SK-N-SH (cell line): ENCODE data around the gene MAP3K2. TPM values are rescaled to one million over a fixed set of nuclear protein-coding genes. Genes with fewer than 3 reads are reported as not detected.

Experiments
- CTCF ChIA-PET: fragments of 300-600, 350-600 bp; formaldehyde crosslinking; extraction: SDS; loops from one replicate; lab custom pipeline; 2021; lab: Yijun Ruan, JAX
- POLR2A ChIA-PET: fragments of 350-600 bp; sonication (Branson Sonifier 250); formaldehyde crosslinking; extraction: SDS; loops from one replicate; lab custom pipeline; 2020; ENCODE audit warnings: antibody characterized with exemption, inconsistent platforms; lab: Yijun Ruan, JAX
- DNase-seq: peaks from one replicate; pipeline ENCODE4 v3.0.0; 2012
- H2AFZ ChIP-seq: fragments of 200-600 bp; sonication (generic); 2 replicates; pipeline ENCODE4 v1.8.1; 2016; ENCODE audit warnings: antibody characterized with exemption, mild to moderate bottlenecking, low read depth
- H3F3A ChIP-seq: fragments of 200-600 bp; sonication (generic); replicated peaks from 2 replicates; pipeline ENCODE3; 2016; ENCODE audit warnings: antibody characterized with exemption, mild to moderate bottlenecking; ENCODE audit not compliant: insufficient read depth
- H3K27ac ChIP-seq, 2 experiments: fragments of 200-500 bp in 1 of 2; fragments of 200-600 bp in 1 of 2; sonication (Bioruptor generic) in 1 of 2; sonication (generic), shearing (Covaris generic) in 1 of 2; 2 replicates each; pipeline versions ENCODE4 v1.5.1 to v1.6.1; 2014 to 2016; ENCODE audit warnings: low read depth in 2 of 2, inconsistent platforms in 1 of 2, low read length in 1 of 2, mild to moderate bottlenecking in 1 of 2, mixed read lengths in 1 of 2
- H3K27me3 ChIP-seq: fragments of 200-600 bp; sonication (generic), shearing (Covaris generic); 2 replicates; pipeline ENCODE4 v1.6.1; 2016; ENCODE audit warnings: mixed run types; ENCODE audit not compliant: insufficient read depth
- H3K36me3 ChIP-seq, 2 experiments: fragments of 200-500 bp in 1 of 2; fragments of 200-600 bp in 1 of 2; sonication (Bioruptor generic) in 1 of 2; sonication (generic) in 1 of 2; replicated peaks in 1 of 2; 2 replicates each; pipeline versions ENCODE3 to v1.5.1; 2014 to 2016; ENCODE audit warnings: low read length in 1 of 2, mild to moderate bottlenecking in 1 of 2; ENCODE audit not compliant: insufficient read depth in 2 of 2, control insufficient read depth in 1 of 2
- H3K4me1 ChIP-seq, 2 experiments: fragments of 200-500 bp in 1 of 2; fragments of 200-600 bp in 1 of 2; sonication (Bioruptor generic) in 1 of 2; sonication (generic), shearing (Covaris generic) in 1 of 2; 2 replicates each; pipeline versions ENCODE4 v1.5.1 to v1.6.1; 2014 to 2016; ENCODE audit warnings: low read depth in 1 of 2, low read length in 1 of 2, mixed run types in 1 of 2; ENCODE audit not compliant: insufficient read depth in 2 of 2, control insufficient read depth in 1 of 2
- H3K4me2 ChIP-seq: fragments of 200-600 bp; sonication (generic), shearing (Covaris generic); 2 replicates; pipeline ENCODE4 v1.6.1; 2017; ENCODE audit warnings: mixed run types
- H3K4me3 ChIP-seq, 2 experiments: fragments of 200-500 bp in 1 of 2; fragments of 200-600 bp in 1 of 2; sonication (Bioruptor generic) in 1 of 2; sonication (generic), shearing (Covaris generic) in 1 of 2; 2 replicates each; pipeline versions ENCODE4 v1.5.1 to v1.8.1; 2014 to 2016; ENCODE audit warnings: low read depth in 2 of 2, inconsistent platforms in 1 of 2, low read length in 1 of 2, mild to moderate bottlenecking in 1 of 2, mixed read lengths in 1 of 2, moderate library complexity in 1 of 2
- H3K79me2 ChIP-seq: fragments of 200-600 bp; sonication (generic); 2 replicates; pipeline ENCODE4 v1.8.1; 2017; ENCODE audit warnings: mild to moderate bottlenecking; ENCODE audit not compliant: insufficient read depth
- H3K9ac ChIP-seq: fragments of 200-600 bp; sonication (generic); 2 replicates; pipeline ENCODE4 v1.6.1; 2017; ENCODE audit warnings: mixed run types
- H3K9me2 ChIP-seq: fragments of 200-600 bp; sonication (generic); 2 replicates; pipeline ENCODE4 v1.6.1; 2017; ENCODE audit warnings: mixed run types
- H3K9me3 ChIP-seq: fragments of 200-600 bp; sonication (generic); 2 replicates; pipeline ENCODE4 v1.6.1; 2017; ENCODE audit warnings: mixed run types, mild to moderate bottlenecking, moderate library complexity
- H4K20me1 ChIP-seq: fragments of 200-600 bp; sonication (generic); 2 replicates; pipeline ENCODE4 v1.6.1; 2017; ENCODE audit warnings: mild to moderate bottlenecking, mixed run types; ENCODE audit not compliant: insufficient read depth
- CTCF ChIP-seq: fragments of 200-600 bp; sonication (generic); IDR thresholded peaks from 2 replicates; pipeline ENCODE4 v1.6.1; 2017; ENCODE audit warnings: antibody characterized with exemption, mild to moderate bottlenecking, moderate library complexity
- ELF1 ChIP-seq: IDR thresholded peaks from 2 replicates; pipeline ENCODE4 v1.4.0; 2012
- EZH2phosphoT487 ChIP-seq: fragments of 200-600 bp; sonication (generic); IDR thresholded peaks from 2 replicates; pipeline ENCODE4 v1.6.1; 2017; ENCODE audit warnings: low read depth, mixed run types, mild to moderate bottlenecking, antibody characterized with exemption, moderate library complexity, borderline replicate concordance
- FOXJ3 ChIP-seq: sonication (generic); formaldehyde crosslinking; IDR thresholded peaks from 2 replicates; pipeline ENCODE4 v1.5.1; 2020; ENCODE audit warnings: mild to moderate bottlenecking, missing genetic modification reagents
- FOXM1 ChIP-seq: IDR thresholded peaks from 2 replicates; pipeline ENCODE4 v1.4.0; 2012; ENCODE audit warnings: low read depth, mild to moderate bottlenecking
- GABPA ChIP-seq: IDR thresholded peaks from 2 replicates; pipeline ENCODE4 v1.4.0; 2012; ENCODE audit warnings: low read depth, mild to moderate bottlenecking
- GATA2 ChIP-seq: sonication (generic); formaldehyde crosslinking; IDR thresholded peaks from 2 replicates; pipeline ENCODE4 v1.5.0; 2020; ENCODE audit warnings: mild to moderate bottlenecking, missing genetic modification reagents
- MEF2A ChIP-seq: IDR thresholded peaks from 2 replicates; pipeline ENCODE4 v1.4.0; 2012; ENCODE audit warnings: low read depth, borderline replicate concordance
- NFIC ChIP-seq: IDR thresholded peaks from 2 replicates; pipeline ENCODE4 v1.4.0; 2012; ENCODE audit warnings: borderline replicate concordance
- POLR2AphosphoS5 ChIP-seq: IDR thresholded peaks from 2 replicates; pipeline ENCODE4 v1.6.1; 2012; ENCODE audit warnings: low read depth, low read length
- RAD21 ChIP-seq: IDR thresholded peaks from 2 replicates; pipeline ENCODE4 v1.6.1; 2012; ENCODE audit warnings: mild to moderate bottlenecking, low read length
- RCOR1 ChIP-seq: fragments of 150-350 bp; IDR thresholded peaks from 2 replicates; pipeline ENCODE4 v1.6.1; 2017; ENCODE audit warnings: antibody characterized with exemption, low read length
- RFX5 ChIP-seq: IDR thresholded peaks from 2 replicates; pipeline ENCODE4 v1.6.1; 2012; ENCODE audit warnings: mild to moderate bottlenecking, improper control_type of control experiment, low read length
- RXRA ChIP-seq: IDR thresholded peaks from 2 replicates; pipeline ENCODE4 v1.4.0; 2012; ENCODE audit warnings: low read depth, mild to moderate bottlenecking, borderline replicate concordance
- SIN3A ChIP-seq: IDR thresholded peaks from 2 replicates; pipeline ENCODE4 v1.6.1; 2012; ENCODE audit warnings: low read depth, mild to moderate bottlenecking, low read length, moderate library complexity, borderline replicate concordance
- TAF1 ChIP-seq: IDR thresholded peaks from 2 replicates; pipeline ENCODE4 v1.6.1; 2012; ENCODE audit warnings: low read depth, mild to moderate bottlenecking, low read length, moderate library complexity, borderline replicate concordance
- TCF12 ChIP-seq: IDR thresholded peaks from 2 replicates; pipeline ENCODE4 v1.4.0; 2012
- TEAD4 ChIP-seq: IDR thresholded peaks from 2 replicates; pipeline ENCODE4 v1.4.0; 2012; ENCODE audit warnings: mild to moderate bottlenecking, borderline replicate concordance; ENCODE audit not compliant: insufficient read depth
- YY1 ChIP-seq: IDR thresholded peaks from 2 replicates; pipeline ENCODE4 v1.4.0; 2012; ENCODE audit warnings: low read depth, mild to moderate bottlenecking
- ZBTB33 ChIP-seq: IDR thresholded peaks from 2 replicates; pipeline ENCODE4 v1.4.0; 2012; ENCODE audit warnings: low read depth, borderline replicate concordance
- WGBS: methylation state at CpG from one replicate; pipeline ENCODE4 v1.1.6; 2017; ENCODE audit warnings: low lambda C conversion rate; 5-methylcytosine and 5-hydroxymethylcytosine counted together
- polyA plus RNA-seq, 3 experiments: library from polyadenylated mRNA; depleted of rRNA; stranded (reverse); fragments of >200 nt; gene quantifications; 2 replicates each; pipeline ENCODE4 v1.2.3, GENCODE V29; 2012
- TF ChIP-seq, protein P1 (sequence below): IDR thresholded peaks from 2 replicates; pipeline ENCODE4 v1.4.0; 2012; ENCODE audit warnings: low read depth, borderline replicate concordance
- TF ChIP-seq, protein P2 (sequence below): IDR thresholded peaks from 2 replicates; pipeline ENCODE4 v1.4.0; 2012; ENCODE audit warnings: low read depth

MAP3K2 gene
- polyA plus RNA-seq, 1 of the 3 experiments (the other 2 are of a cell fraction) = 2.7 TPM

DNA sequence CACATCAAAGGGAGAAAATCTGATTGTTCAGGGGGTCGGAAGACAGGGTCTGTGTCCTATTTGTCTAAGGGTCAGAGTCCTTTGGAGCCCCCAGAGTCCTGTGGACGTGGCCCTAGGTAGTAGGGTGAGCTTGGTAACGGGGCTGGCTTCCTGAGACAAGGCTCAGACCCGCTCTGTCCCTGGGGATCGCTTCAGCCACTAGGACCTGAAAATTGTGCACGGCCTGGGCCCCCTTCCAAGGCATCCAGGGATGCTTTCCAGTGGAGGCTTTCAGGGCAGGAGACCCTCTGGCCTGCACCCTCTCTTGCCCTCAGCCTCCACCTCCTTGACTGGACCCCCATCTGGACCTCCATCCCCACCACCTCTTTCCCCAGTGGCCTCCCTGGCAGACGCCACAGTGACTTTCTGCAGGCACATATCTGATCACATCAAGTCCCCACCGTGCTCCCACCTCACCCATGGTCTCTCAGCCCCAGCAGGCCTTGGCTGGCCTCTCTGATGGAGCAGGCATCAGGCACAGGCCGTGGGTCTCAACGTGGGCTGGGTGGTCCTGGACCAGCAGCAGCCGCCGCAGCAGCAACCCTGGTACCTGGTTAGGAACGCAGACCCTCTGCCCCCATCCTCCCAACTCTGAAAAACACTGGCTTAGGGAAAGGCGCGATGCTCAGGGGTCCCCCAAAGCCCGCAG, 34.2 kb upstream of the MAP3K2 start:
- ChIA-PET CTCF (interaction anchor here (0.9 kb wide), 1 partner anchor 219 kb away, joined by 4 read pairs; no protein-coding TSS in a partner anchor), POLR2A (no interaction called here)
- TF ChIP-seq RAD21 (no peak), FOXM1 (no peak), TCF12 (no peak), TEAD4 (no peak), ELF1 (no peak), POLR2AphosphoS5 (no peak), RXRA (no peak), GABPA (no peak), GATA2 (CRISPR knock-in tag) (no peak), FOXJ3 (CRISPR knock-in tag) (no peak), EZH2phosphoT487 (no peak), YY1 (no peak), CTCF (no peak)
- Histone ChIP-seq H3K79me2 (no peaks in the 10 kb centered on the region), H3K4me3 (no peak overlapping the region), H3K4me1 (peaks cover 0 to 6% of the 10 kb centered on the region in 2 experiments; a peak in 1 of 4 replicates), H3K36me3 (no peaks in the 10 kb centered on the region), H3K27me3 (no peaks in the 10 kb centered on the region), H4K20me1 (no peaks in the 10 kb centered on the region), H3K27ac (no peak overlapping the region), H3K9ac (no peak overlapping the region), H2AFZ (no peak overlapping the region), H3K9me2 (no peaks in the 10 kb centered on the region), H3K4me2 (no peak overlapping the region), H3F3A (peaks cover 6% of the 10 kb centered on the region), H3K9me3 (no peaks in the 10 kb centered on the region)
- no peak for DNase-seq
- 84% methylated on average over 14 of the region's 16 CpGs for WGBS

GRCh38 chr2:127421116-127421800, 33.5 kb upstream of the MAP3K2 start:
- H3K79me2 ChIP-seq = no peaks in the 10 kb centered on the region
- no peaks in the 10 kb centered on the region for H3K27me3 ChIP-seq
- ChIA-PET CTCF (no interaction called here), POLR2A (no interaction called here)
- H3K9me2 ChIP-seq = no peaks in the 10 kb centered on the region
- H3K4me1 ChIP-seq = peaks cover 2 to 12% of the 10 kb centered on the region in 2 experiments; a peak in 2 of 4 replicates
- H2AFZ ChIP-seq = no peak overlapping the region
- H3K9me3 ChIP-seq = no peaks in the 10 kb centered on the region
- no peak overlapping the region for H3K27ac ChIP-seq
- H3K36me3 ChIP-seq = no peaks in the 10 kb centered on the region
- WGBS = 88% methylated on average over 14 of the region's 15 CpGs
- H3F3A ChIP-seq = peaks cover 6% of the 10 kb centered on the region
- H3K4me2 ChIP-seq = no peak overlapping the region
- no peak overlapping the region for H3K4me3 ChIP-seq
- no peak for DNase-seq
- no peak overlapping the region for H3K9ac ChIP-seq
- H4K20me1 ChIP-seq = no peaks in the 10 kb centered on the region
- TF ChIP-seq YY1 (no peak), NFIC (no peak), MEF2A (no peak), SIN3A (no peak), RCOR1 (no peak), ELF1 (no peak), TAF1 (no peak), GATA2 (CRISPR knock-in tag) (no peak), RFX5 (no peak), POLR2AphosphoS5 (no peak), ZBTB33 (no peak), RXRA (no peak), FOXJ3 (CRISPR knock-in tag) (no peak), TEAD4 (no peak), RAD21 (no peak)
- TF ChIP-seq, protein P1, sequence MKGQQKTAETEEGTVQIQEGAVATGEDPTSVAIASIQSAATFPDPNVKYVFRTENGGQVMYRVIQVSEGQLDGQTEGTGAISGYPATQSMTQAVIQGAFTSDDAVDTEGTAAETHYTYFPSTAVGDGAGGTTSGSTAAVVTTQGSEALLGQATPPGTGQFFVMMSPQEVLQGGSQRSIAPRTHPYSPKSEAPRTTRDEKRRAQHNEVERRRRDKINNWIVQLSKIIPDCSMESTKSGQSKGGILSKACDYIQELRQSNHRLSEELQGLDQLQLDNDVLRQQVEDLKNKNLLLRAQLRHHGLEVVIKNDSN = no peak
- TF ChIP-seq, protein P2, sequence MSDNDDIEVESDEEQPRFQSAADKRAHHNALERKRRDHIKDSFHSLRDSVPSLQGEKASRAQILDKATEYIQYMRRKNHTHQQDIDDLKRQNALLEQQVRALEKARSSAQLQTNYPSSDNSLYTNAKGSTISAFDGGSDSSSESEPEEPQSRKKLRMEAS = no peak
